Cardiac fibroblast (primary cell): ENCODE measurements around the gene NAT14.

Source experiments
- DNase-seq, 2 donors: peaks; one replicate each; pipeline versions ENCODE4 v3.0.0 to v3.0.0-alpha.2; 2010; ENCODE audit warnings: low read depth in 2 of 2
- H3K4me3 ChIP-seq, 2 donors: replicated peaks in 1 of 2; 1 replicate in 1 of 2; 2 replicates in 1 of 2; pipeline ENCODE4 v1.5.1; 2011; ENCODE audit warnings: low read depth in 2 of 2, low read length in 2 of 2, mild to moderate bottlenecking in 2 of 2, moderate library complexity in 1 of 2
- TF ChIP-seq, protein P1 (sequence below): IDR thresholded peaks from one replicate; pipeline ENCODE4 v1.5.1; 2011; ENCODE audit warnings: low read depth, mild to moderate bottlenecking, low read length, inconsistent platforms

Gene NAT14

DNA sequence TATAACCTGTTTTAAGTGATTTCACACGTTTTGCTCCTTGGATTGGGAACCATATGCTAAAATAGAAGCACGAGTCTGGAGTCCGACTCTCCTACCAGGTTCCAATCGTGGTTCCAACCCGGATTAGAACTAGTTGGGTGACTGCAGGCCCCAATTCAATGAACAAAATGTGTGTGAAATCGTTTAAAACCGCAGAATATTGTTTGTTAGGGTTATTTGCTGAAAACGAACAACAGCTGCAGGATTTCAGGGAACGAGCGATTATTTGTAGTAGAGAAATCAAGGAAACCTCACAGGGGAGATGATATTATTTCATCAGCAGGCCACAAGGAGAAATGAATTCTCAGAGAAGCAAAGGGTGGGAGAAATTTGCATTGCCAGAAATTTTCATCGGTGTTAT, 20.0 kb downstream of the NAT14 start:
- DNase-seq = no peak
- no peak overlapping the region for H3K4me3 ChIP-seq
- TF ChIP-seq, protein P1, sequence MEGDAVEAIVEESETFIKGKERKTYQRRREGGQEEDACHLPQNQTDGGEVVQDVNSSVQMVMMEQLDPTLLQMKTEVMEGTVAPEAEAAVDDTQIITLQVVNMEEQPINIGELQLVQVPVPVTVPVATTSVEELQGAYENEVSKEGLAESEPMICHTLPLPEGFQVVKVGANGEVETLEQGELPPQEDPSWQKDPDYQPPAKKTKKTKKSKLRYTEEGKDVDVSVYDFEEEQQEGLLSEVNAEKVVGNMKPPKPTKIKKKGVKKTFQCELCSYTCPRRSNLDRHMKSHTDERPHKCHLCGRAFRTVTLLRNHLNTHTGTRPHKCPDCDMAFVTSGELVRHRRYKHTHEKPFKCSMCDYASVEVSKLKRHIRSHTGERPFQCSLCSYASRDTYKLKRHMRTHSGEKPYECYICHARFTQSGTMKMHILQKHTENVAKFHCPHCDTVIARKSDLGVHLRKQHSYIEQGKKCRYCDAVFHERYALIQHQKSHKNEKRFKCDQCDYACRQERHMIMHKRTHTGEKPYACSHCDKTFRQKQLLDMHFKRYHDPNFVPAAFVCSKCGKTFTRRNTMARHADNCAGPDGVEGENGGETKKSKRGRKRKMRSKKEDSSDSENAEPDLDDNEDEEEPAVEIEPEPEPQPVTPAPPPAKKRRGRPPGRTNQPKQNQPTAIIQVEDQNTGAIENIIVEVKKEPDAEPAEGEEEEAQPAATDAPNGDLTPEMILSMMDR = no peak

DNA sequence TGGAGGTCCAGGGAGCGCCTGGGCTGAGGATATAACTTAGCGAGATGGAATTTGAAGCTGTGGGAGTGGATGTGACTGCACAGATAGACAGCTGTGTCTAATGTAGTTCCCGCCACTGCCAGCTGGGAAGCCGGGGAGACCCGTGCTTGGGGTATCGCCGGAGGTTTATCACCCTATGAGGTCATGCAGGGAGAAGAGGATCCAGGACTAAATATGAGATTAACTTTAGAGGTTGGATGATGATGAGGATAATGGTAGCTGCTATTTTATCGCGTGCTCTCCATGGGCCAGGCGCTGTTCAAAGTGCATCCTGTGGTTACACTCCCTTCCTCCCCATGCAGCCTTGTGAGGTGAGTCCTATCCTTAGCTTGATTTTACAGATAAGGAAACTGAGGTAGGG, 23.1 kb downstream of the NAT14 start:
- H3K4me3 ChIP-seq = no peak overlapping the region
- DNase-seq = no peak
- TF ChIP-seq, protein P1 = no peak

DNA sequence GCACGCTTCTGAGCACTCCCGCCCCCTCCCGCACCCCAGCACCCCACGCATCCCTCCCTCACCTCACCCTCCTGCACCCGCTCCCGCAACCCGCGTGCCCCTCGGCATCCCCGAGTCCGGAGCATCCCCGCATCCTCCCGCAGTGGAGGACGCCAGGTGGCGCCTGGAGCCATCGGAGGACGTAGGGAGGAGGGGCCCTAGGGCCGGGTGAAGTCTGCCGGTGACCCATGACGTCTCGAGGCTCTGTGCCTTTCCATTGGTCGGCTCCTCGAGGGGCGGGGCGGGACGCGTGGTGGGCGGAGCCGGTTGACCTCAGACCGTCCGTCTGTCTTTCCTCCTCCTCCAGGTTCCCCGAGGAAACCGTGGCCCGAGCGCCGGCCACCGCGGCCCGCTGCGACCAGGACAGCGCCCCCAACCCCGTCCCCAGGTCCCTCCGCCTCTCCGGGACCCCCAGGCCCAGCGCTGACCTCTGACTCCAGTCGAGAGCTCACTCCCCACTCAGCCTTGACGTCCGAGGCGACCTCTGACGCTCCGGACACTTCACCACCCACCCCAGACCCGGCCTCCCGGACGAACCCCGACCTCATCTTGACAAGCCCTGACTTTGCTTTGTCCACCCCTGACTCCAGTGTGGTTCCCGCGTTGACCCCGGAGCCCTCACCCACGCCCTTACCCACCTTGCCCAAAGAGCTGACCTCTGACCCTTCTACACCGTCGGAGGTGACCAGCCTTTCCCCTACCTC, 32.1 kb downstream of the NAT14 start:
- DNase-seq = peak; percentile 94 to 96
- H3K4me3 ChIP-seq = peak overlapping the region; percentile 5 to 39
- TF ChIP-seq, protein P1 = peak; percentile 96

DNA sequence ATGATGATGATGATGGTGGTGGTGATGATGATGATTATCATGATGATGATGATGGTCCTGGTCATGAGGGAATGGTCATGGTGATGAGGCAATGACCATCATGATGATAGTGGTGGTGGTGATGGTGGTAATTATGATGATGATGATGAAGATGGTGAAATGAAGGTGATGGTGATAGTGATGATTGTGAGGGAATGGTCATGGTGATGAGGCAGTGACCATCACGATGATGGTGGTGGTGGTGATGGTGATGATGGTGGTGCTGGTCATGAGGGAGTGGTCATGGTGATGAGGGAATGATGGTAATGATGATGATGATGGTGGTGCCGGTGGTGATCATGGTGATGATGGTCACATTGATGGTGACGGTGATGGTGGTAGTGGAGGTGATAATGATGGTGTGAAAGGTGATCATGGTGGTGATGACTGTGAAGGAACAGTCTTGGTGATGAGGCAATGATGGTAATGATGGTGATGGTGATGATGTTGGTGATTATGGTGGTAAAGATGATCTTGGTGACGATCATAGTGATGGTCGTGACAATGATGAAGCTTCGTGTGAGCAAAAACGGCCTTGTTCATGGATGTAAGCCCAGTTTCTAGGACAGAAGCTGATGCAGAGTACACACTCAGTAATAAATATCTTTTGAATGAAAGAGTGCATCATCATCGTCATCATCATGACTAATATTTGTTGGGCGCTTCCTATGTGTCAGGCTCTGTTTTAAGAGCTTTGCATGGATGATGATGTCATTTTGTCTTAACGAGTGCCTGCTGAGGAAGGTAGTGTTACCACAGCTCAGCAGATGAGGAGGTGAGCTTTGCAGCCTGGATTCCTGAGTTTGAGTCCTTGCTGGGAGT, 34.7 kb downstream of the NAT14 start:
- peak; percentile 42 to 94 for DNase-seq
- no peak overlapping the region for H3K4me3 ChIP-seq
- TF ChIP-seq, protein P1 = no peak

DNA sequence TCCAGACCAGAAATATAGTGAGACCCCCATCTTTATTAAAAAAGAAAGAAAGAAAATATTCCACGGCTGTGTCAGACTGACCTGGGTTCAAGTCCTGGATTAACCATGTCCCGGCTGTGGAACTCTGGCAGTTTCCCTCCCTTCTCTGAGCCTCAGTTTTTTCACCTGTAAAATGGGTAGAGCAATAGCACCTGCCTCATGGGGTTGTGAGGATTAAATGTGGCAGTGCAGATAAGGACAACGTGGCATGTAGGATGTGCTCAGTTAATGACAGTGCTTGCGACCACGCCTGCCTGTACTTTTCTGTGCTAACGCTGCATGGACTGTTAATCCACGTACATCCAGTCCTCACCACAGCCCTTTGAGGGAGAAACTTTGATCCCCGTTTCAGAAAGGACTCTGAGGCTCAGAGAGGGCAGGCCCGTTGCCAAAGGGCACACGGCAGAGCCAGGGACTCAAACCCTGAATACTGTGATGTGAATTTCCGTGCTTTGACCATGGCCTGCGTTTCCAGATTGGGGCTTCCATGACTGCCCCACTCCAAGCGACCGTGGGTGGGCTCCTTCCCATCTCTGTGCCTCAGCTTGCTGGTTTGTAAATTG, 35.8 kb downstream of the NAT14 start:
- TF ChIP-seq, protein P1 = no peak
- no peak overlapping the region for H3K4me3 ChIP-seq
- no peak for DNase-seq

DNA sequence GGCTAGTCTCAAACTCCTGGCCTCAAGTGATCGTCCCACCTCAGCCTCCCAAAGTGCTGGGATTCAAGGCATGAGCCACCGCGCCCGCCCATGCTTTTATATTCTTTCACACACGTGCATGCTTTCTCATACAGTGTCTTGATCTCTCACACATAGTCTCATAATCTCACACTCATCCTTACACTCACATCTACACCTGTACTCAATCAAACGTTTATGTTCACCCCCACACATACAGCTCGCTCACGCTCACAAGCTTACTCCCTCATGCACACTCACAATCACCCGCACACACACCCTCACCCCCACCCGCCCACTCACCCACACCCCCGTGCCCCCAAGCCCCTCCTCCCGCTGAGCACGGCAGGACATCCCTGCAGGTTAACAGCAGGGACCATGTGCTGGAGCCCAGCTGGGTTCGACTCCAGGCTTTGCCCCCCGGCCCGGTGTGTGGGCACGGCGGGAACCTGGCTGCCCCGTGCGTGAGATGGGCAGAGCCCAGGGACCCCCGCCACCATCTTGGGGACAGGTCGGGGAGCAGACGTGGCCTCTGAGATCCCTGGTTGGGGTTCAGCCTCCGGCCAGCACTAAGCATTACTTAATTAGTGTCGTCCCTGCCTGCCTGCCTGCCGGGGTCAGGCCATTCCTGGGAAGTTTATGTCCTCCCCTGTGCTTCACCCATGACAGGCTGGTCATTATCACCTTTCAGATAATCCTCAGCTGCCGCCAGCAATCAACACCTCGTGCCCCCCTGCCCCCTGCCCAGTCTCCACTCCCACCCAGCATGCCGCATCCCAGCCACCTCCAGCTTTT, 40.5 kb downstream of the NAT14 start:
- H3K4me3 ChIP-seq = no peak overlapping the region
- TF ChIP-seq, protein P1 = no peak
- DNase-seq = no peak
